Measurements from ENCODE around the gene DIP2B.
"Not testable (repeated sequence)": the region's sequence is repeated elsewhere in the genome, so short reads cannot be mapped to it uniquely, and the experiment has no call there.

The DIP2B gene, protein sequence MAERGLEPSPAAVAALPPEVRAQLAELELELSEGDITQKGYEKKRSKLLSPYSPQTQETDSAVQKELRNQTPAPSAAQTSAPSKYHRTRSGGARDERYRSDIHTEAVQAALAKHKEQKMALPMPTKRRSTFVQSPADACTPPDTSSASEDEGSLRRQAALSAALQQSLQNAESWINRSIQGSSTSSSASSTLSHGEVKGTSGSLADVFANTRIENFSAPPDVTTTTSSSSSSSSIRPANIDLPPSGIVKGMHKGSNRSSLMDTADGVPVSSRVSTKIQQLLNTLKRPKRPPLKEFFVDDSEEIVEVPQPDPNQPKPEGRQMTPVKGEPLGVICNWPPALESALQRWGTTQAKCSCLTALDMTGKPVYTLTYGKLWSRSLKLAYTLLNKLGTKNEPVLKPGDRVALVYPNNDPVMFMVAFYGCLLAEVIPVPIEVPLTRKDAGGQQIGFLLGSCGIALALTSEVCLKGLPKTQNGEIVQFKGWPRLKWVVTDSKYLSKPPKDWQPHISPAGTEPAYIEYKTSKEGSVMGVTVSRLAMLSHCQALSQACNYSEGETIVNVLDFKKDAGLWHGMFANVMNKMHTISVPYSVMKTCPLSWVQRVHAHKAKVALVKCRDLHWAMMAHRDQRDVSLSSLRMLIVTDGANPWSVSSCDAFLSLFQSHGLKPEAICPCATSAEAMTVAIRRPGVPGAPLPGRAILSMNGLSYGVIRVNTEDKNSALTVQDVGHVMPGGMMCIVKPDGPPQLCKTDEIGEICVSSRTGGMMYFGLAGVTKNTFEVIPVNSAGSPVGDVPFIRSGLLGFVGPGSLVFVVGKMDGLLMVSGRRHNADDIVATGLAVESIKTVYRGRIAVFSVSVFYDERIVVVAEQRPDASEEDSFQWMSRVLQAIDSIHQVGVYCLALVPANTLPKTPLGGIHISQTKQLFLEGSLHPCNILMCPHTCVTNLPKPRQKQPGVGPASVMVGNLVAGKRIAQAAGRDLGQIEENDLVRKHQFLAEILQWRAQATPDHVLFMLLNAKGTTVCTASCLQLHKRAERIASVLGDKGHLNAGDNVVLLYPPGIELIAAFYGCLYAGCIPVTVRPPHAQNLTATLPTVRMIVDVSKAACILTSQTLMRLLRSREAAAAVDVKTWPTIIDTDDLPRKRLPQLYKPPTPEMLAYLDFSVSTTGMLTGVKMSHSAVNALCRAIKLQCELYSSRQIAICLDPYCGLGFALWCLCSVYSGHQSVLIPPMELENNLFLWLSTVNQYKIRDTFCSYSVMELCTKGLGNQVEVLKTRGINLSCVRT (N-terminal part only)

DNA sequence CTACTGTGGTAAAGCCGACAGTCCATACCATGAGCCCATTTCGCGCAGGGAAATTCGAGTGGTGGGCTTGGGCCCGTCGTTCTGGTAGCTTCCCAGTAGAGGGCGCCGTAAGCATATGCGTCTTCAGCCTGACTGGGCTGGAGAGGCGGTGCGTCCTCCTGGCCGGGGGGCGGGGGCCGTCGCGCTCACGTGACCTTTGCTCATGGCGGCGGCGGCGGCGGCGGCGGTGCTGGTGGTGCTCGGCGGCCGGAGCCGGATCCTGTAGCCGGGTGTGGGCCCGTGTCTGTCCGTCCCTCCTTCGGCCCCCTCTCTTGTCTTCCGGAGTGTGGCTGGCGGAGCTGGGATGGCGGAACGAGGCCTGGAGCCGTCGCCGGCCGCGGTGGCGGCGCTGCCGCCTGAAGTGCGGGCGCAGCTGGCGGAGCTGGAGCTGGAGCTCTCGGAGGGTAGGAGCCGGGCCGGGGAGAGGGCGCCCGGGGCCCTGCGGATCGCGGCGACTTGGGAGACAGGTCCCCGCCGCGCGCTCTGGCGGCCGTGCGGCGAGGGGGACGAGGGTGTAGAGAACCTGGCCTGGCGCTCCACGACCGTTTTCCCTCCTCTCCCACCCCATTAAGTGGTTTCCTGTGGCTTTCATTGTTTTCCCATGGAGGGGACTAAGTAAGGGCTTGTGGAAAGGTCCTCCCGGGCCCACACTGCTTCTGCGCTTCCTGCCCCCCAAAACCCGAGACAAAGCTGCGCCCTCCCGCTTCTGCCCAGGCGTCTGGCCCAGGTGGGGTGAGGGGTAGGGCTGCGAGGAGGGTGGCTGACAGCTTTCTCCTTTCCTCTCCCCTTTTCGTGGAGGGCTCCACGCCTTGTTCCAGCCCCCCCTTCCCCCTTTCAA is at the start of gene DIP2B:
Gene DIP2B (plus strand): TSS at position 188 of the 877 bp plus-strand sequence. CDS start 156 bp downstream, at position 344.
- DNase-seq: peak; percentile 93 to 96 (median 95)

- no peak for DNase-seq
Measured at GRCh38 chr12:50458606-50459005, 46.2 kb upstream of the DIP2B start.

DNA sequence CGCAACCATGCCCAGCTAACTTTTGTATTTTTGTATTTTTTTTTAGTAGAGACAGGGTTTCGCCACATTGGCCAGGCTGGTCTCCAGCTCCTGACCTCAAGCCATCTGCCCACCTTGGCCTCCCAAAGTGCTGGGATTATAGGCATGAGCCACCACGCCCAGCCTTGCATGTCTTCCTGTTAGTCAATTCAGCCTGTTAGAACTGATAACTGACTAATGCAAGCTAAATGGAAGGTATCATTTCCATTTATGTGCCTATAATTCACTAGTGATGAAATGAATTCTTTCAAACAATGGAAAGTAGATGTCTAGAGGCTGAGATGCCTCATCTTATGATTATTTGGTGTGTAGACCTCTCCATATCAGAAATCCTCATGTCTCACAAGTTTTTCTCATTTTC is 37.3 kb upstream of the DIP2B start:
- no peak for DNase-seq

DNA sequence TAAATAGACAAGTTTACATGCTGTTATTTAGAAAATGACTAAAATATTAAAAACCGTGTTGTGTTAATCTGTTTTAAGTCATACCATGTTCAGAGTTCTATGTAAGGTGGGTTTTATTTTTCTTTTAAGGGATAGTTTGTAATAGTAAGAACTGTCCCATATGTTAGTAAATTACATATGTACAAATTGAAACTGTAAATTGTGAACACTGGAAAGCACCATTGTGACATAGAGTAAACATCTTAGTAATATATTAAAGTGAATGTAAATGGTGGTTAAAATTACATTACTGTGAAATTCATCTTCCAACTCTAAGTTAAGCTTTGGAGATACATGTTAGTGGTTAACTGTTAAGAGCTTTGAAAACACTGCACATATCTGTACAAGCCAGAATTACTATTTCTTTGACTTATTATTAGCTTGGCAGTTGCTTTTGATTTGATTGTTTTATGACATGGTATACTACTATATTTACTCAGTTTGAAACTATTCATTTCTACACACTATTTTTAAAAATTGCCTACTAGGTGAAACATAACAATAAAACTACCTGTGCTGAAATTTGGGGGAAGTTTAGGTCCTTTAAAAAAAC is 27.4 kb upstream of the DIP2B start:
- DNase-seq: no peak

GRCh38 chr12:50482571-50482970 is 22.2 kb upstream of the DIP2B start:
- no peak for DNase-seq

GRCh38 chr12:50483488-50483887 is 21.3 kb upstream of the DIP2B start:
- DNase-seq: no peak

DNA sequence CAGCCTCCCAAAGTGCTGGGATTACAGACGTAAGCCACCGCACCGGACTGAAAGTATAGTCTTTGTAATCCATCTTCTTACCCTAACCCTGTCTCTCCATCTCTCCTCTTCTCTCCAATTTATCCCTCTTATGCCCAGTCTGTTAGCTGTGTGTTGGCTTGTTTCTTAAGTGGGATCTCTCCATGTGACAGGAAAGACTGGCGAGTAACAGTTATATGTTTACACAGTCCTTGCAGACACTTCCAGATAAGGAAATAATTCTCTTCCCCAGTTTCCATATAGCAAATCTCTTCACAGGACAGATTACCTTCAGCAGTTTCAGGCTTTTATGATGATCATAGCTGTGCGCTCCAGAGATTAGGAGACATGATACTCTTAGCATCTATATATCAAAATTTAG is 16.0 kb upstream of the DIP2B start:
- no peak for DNase-seq

DNA sequence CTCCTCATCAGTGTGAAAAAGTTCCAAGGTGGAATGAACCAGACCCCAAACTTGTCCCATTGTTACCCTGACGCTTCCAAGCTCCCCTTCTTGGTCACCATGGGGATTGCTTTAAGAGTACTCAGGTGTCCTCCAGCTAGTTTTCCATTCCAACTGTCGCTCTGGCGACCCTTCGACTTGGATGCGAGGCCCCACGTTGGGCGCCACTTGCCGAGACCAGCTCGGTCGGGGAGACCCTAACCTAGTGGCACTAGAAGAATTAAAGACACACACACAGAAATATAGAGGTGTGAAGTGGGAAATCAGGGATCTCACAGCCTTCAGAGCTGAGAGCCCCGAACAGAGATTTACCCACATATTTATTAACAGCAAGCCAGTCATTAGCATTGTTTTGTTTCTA is 6.7 kb upstream of the DIP2B start:
- not testable (repeated sequence) for DNase-seq

DNA sequence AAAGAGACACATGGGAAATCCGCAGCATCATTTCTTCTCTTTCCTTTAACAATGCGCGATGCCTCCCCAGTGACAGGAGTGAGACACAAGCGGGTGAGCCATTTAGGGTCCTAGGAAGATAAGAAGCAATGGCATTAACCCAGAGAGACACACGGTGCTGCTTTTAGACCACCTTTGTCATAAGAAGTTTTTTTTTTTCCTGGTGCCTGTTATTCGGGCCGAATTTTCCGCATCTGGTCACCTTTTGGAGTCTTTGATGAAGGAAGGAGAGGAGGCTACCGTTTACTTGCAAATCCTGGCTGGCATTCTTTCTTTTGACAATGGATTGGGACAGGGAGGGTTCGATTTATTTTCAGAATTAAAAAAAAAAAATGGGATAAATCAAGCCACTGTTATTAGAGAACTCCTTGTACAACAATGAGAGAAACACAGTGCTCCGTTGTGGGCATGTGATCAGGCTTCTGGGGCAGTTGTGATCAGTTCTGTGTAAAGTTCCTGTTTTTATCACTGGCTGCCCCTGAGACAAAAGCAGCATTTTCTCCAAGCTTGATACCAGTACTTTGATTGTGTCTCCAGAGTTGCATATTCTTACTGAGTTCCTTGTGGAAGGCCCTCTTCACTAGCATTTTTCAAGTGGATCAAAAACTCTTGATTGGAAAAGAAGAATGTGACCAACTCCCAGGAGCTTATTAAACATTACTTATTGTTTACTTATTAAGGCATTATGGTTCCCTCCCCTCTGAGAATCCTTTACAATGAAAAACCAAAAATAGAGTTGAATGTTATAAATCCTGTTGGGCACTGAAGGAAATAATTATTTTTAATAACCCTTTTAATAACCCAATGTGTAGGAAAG is 1.1 kb downstream of the DIP2B start:
- no peak for DNase-seq

GRCh38 chr12:50506753-50507473 is 2.1 kb downstream of the DIP2B start:
- no peak for DNase-seq

DNA sequence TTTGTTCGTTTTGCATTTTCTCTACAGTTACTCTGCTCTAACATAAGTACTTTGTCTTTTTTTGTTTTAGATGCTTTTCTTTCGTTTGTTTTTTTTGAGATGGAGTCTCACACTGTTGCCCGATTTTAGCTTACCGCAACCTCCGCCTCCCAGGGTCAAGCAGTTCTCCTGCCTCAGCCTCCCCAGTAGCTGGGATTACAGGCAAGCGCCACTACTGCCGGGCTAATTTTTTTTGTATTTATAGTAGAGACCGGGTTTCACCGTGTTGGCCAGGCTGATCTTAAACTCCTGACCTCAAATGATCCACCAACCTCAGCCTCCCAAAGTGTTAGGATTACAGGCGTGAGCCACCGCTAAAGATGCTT is 2.7 kb downstream of the DIP2B start:
- DNase-seq: no peak

- no peak for DNase-seq
Measured at GRCh38 chr12:50507930-50508329, 3.1 kb downstream of the DIP2B start.

GRCh38 chr12:50508414-50508813 is 3.6 kb downstream of the DIP2B start:
- no peak for DNase-seq

DNA sequence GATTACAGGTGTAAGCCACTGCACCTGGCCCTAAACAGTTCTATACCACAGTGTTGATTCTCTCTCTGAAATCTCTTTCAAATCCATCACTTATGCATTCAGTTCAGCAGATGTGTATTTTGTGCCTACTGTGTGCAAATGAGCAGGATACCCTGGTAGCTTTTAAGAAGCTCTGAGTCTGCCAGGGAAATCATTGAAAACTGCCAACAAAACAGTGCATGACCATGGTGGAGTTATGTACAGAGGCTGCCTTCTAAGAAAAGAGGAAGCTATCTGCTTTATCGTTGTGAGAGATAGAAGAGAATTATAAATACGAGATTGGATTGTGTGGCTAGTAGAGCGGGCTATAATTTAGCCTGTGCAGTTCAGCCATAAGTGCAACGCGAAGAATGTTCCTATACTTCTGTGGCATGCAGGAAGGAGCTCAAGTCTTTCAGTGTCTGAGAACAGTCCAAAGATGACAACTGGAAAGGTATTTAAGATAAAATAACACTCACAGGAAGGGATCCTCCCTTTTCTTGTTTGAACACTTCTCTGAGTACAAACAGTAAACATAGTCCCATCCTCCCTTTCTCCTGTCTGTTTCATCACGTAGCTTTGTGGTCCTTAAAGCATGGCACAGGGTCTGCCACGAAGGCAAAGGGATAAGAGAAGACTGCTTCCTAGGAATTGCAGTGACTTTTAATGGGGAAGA is 4.3 kb downstream of the DIP2B start:
- no peak for DNase-seq

DNA sequence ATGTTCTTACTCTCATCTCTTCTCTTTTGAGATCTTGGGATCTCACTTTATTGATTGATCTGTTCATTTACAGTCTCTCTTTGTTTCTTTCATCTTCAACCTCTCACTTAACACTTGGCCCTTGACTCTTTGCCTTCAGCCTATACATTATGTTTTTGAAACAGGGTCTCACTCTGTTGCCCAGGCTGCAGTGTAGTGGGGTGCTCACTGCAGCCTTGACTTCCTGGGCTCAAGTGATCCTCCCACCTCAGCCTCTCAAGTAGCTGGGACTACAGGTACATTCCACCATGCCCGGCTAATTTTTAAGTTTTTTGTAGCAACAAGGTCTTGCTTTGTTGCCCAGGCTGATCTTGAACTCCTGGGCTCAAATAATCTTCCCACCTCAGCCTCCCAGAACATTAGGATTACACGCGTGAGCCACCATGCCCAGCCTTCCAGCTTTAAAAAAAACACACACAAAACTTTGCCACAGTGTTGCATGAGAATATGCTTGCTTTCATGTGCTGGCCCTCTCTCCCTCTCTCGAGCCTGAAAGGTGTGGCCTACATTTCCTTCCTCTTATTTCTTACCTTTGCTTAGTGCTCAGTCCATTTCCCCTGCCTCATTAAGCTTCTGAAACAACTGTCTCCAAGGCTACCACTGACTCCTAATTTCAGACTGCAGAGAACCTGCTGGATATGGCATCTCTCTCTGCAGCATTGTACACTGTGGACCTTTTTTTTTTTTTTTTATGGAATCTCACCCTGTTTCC is 9.9 kb downstream of the DIP2B start:
- no peak for DNase-seq

- DNase-seq: no peak
Measured at GRCh38 chr12:50515587-50515986, 10.8 kb downstream of the DIP2B start.

GRCh38 chr12:50517421-50518048 is 12.8 kb downstream of the DIP2B start:
- no peak for DNase-seq

- no peak for DNase-seq
Measured at GRCh38 chr12:50518090-50518489, 13.3 kb downstream of the DIP2B start.
